HG03064 (cell line): Measurements from ENCODE around the gene KIF6.

ENCODE experiments used
- ATAC-seq: cut with Tn5 transposase; IDR thresholded peaks from one replicate; pipeline ENCODE4 v1.9.1; 2021; ENCODE audit warnings: low read depth; ENCODE audit not compliant: unreplicated experiment

The KIF6 gene

GRCh38 chr6:39428816-39429215 is 296.4 kb downstream of the KIF6 start:
- no peak for ATAC-seq

- no peak for ATAC-seq
Observed at GRCh38 chr6:39428152-39428551, 297.1 kb downstream of the KIF6 start.

DNA sequence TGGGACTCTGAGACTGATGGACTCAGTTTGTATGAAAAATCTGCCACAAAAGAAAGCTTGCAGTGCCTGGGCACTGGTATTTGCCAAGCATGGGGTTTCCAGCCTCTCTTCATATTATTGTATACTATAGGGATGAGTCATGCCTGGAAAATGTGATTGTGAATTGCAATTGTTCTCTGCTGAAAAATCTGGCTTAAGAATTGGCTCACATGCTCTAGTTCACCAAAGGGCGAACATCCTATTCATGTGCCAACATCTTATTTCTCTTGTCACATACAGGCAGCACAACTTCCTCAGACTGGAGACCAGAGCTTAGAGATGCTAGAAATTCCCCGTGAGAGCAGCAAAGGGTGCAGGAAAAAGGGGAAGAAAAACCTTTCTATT is 299.1 kb downstream of the KIF6 start:
- ATAC-seq, result no peak

GRCh38 chr6:39425346-39426072 is 299.7 kb downstream of the KIF6 start:
- no peak for ATAC-seq

- no peak for ATAC-seq
Observed at GRCh38 chr6:39424831-39425230, 300.4 kb downstream of the KIF6 start.

DNA sequence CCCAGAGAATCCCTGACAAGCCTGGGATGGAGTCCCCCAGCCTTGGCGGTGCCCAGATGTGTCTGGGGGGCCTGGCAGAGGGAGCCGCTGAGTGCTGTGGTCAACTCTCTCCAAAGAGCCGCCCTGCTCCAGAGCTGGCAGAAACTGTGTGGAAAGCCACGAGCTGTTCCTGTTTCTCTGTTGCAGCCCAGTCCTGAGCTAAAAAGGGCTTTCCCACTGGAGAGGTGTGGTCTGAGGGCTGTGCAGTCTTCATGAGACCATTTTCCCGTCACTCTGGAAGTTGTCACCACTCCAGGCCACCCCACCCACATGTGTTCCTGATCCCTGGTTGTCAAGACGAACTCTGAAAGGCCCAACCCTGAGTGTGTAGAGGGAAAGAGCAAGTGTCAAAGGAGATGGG is 303.0 kb downstream of the KIF6 start:
- no peak for ATAC-seq

DNA sequence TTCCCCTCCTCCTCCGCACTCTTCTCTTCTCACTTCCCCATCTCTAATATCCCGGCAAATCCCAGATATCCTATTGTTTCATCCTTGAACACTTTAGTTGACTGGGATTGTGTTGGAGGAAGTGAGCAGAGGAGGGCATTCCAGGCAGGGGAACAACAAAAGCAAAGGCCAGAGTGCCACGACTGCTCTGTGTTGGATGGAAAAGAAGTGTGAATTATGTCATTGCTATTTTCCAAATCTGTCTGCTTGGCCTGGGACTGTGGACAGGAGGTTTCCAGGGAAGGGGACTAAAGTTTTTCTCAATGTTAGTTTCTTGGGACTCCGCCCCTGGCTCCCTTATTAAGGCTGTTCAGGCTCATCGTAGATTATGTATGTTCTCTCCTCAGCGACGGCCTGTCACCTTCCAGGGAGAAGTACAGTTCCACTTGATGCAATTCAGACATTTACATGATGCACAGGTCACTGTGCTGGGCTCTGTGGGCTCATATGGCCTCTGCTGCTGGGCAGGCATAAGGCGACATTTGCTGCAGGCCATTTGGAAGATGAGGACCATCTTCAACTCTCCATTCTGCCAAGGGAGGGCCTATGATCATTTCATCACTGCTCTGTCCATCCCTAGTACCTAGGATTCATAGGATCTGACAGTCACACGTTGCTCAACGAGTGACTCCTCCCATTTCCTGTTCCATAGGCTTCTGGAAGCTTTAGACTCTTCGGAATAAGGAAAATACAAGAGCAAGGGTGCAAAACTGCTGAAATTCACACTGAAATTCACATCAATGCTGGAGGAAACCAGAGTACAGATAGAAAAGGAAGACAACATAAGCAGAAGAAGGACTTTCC is 303.6 kb downstream of the KIF6 start:
- ATAC-seq, result no peak

- ATAC-seq, result no peak
Observed at GRCh38 chr6:39420300-39421265, 304.6 kb downstream of the KIF6 start.

DNA sequence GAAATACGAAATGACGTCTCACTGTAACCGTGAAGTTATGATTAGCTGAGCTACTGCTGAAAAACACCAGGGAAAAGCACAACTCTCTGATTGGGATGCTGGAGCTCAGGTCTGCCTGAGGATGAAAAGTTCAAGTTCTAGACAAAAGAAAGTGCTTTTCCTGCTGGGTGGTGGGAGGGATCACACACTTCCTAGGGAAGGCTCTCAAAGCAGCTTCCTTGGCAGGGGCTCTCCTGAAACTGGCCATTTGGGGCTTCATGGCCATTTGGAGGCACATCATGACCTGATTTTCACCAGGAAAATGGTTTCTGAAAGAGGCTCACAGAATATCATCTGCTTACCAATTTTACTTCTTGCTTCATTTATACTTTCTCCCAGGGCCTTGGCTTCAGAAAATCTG is 305.6 kb downstream of the KIF6 start:
- no peak for ATAC-seq

- ATAC-seq, result no peak
Observed at GRCh38 chr6:39417440-39417839, 307.8 kb downstream of the KIF6 start.

DNA sequence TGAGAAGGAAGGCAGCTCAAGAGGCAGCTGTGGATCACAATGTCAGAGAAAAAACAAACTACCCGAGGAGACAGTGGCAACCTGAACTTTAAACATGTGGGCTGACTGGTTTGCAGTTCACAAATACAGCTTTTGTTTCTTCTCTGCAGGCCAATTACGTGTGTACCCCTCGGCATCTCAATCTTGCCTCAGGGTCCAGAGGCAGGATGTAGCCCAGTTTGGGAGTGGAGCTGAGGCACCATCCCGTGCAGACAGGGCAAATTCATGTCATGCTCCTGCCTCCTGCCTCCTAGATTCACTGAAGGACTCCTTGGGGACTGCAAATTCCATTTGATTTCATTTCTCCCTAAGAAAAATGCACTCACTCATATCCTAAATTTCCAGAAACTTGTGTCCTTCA is 308.5 kb downstream of the KIF6 start:
- ATAC-seq, result no peak

DNA sequence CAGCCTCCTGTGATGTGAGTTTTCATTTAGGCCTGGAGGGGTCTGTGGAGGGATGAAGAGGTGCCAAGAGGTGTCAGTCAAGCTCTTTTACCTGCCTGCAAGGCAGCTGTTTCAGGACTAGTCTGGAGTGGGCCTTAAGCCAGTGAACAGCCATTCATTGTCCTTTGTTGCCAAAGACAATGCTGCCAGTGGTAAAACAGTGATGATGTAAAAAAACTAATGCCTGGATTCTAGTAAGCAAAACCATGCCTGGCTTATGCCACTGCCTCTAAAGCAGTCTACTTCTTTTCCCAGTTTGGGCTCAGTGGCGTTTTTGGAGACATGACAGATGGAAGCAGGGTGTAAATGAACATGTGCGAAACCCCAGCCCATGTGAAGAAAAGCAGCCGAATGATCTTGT is 309.2 kb downstream of the KIF6 start:
- no peak for ATAC-seq

DNA sequence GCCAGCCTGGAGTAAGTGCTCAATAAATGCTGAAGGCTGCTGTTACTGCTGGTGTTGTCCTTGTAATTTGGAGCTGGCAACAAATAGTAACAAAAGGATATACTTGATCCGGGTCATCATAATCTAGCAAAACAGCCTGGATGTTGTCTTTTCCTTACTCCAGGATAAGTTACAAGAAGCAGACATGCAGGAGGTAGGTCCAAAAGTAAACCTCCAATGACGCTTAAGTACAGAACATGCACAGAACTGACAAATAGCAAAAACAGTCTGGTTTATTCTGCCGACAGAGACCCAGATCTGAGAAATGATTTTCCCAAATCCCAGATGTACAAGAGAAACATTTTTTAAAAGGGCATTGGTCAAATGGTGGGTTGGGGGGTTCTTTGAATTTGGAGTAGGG is 309.7 kb downstream of the KIF6 start:
- no peak for ATAC-seq

GRCh38 chr6:39411465-39411864 is 313.7 kb downstream of the KIF6 start:
- ATAC-seq, result no peak

GRCh38 chr6:39411001-39411400 is 314.2 kb downstream of the KIF6 start:
- ATAC-seq, result no peak

GRCh38 chr6:39409889-39410288 is 315.3 kb downstream of the KIF6 start:
- no peak for ATAC-seq

GRCh38 chr6:39407446-39407993 is 317.7 kb downstream of the KIF6 start:
- ATAC-seq, result peak; percentile 68

DNA sequence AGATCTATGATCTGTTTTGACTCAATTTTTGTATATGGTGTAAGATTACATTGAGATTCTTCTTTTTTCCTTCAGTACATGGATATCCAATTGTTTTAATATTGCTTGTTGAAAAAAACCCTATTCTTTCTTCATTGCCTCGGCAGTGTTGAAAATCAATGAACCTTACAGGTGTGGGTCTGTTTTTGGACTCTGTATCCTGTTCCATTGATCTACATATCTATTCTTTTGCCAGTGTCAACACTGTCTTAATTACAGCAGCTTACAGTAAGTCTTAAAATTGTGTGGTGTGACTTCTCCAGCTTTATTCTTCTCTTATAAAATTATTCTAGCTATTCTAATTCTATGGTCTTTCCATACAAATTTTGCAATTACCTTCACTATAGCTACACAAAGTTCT is 320.9 kb downstream of the KIF6 start:
- no peak for ATAC-seq

DNA sequence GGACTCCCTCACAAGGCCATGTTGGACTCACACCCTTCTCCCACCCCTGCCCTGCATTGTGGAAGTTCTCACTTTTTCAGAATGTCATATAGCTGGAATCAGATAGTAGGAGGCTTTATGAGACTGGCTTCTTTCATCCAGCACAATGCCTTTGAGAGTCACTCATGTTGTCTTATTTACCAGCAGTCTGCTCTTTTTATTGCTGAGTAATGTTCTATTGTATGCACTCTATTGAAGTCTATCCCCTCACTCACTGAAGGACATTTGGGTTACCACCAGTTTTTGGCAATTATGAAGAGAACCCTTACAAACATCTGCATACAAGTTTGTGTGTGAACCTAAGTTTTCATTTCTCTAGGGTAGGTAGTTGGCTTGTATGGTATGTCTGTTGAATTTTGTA is 321.9 kb downstream of the KIF6 start:
- ATAC-seq, result no peak

GRCh38 chr6:39402239-39402751 is 322.9 kb downstream of the KIF6 start:
- ATAC-seq, result no peak
